Ovary (tissue), 3 donors: ENCODE data around the gene RGS2.

ENCODE experiments used
- EP300 ChIP-seq: sonication (generic); formaldehyde crosslinking; IDR thresholded peaks from one replicate; pipeline ENCODE4 v1.6.1; 2017; ENCODE audit warnings: antibody characterized with exemption
- POLR2A ChIP-seq: fragments of 450-650 bp; IDR thresholded peaks from one replicate; pipeline ENCODE4 v1.6.1; 2017; ENCODE audit warnings: antibody characterized with exemption, mild to moderate bottlenecking, moderate library complexity
- TF ChIP-seq, protein P1 (sequence below), 3 donors: fragments of 450-650 bp in 2 of 3; fragments of 200-600 bp in 1 of 3; IDR thresholded peaks; one replicate each; pipeline versions ENCODE4 v1.5.1 to v1.8.0; 2016 to 2022; ENCODE audit warnings: antibody characterized with exemption in 3 of 3, mild to moderate bottlenecking in 1 of 3
- donor health status: DM: no; HTN: no; CAD: no.

DNA sequence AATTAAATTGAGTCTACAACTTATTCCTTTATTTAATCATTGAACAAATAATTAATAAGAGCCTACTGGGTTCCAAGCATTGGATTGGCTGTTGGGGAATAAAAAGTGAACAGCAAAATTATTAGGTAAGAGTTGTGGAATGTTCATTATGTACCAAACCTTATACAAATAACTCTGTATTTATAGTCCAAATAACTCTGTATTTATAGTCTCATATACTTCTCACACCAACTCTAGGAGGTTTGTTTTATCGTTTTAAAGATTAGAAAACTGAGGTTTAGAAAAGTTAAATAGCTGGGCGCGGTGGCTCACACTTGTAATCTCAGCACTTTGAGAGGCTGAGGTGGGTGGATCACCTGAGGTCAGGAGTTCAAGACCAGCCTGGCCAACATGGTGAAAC, 40.6 kb downstream of the RGS2 start:
- TF ChIP-seq POLR2A (no peak), EP300 (no peak)
- TF ChIP-seq, protein P1, sequence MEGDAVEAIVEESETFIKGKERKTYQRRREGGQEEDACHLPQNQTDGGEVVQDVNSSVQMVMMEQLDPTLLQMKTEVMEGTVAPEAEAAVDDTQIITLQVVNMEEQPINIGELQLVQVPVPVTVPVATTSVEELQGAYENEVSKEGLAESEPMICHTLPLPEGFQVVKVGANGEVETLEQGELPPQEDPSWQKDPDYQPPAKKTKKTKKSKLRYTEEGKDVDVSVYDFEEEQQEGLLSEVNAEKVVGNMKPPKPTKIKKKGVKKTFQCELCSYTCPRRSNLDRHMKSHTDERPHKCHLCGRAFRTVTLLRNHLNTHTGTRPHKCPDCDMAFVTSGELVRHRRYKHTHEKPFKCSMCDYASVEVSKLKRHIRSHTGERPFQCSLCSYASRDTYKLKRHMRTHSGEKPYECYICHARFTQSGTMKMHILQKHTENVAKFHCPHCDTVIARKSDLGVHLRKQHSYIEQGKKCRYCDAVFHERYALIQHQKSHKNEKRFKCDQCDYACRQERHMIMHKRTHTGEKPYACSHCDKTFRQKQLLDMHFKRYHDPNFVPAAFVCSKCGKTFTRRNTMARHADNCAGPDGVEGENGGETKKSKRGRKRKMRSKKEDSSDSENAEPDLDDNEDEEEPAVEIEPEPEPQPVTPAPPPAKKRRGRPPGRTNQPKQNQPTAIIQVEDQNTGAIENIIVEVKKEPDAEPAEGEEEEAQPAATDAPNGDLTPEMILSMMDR (IDR thresholded peaks at IDR 0.05), result no peak
